H1 (cell line): Measurements from ENCODE around the gene COA3. TPM values are rescaled to one million over a fixed set of nuclear protein-coding genes. Genes with fewer than 3 reads are reported as not detected.
A peak's percentile ranks its signal among the peaks of the same experiment; 100 is the strongest.

ENCODE experiments used
- CTCF ChIA-PET: fragments of 300-600 bp; sonication (Branson Sonifier 250); formaldehyde crosslinking; loops from one replicate; lab custom pipeline; 2021; ENCODE audit not compliant: partially characterized antibody; lab: Charles Lee
- POLR2A ChIA-PET: fragments of 300-600 bp; sonication (Branson Sonifier 250); formaldehyde crosslinking; loops from one replicate; lab custom pipeline; 2021; ENCODE audit warnings: inconsistent platforms; ENCODE audit not compliant: partially characterized antibody; lab: Charles Lee
- DNase-seq, 2 experiments: peaks; one replicate each; pipeline versions ENCODE4 v3.0.0 to v3.0.0-alpha.2; 2010 to 2022; ENCODE audit warnings: low spot score in 2 of 2, low read depth in 1 of 2, mixed read lengths in 1 of 2
- FAIRE-seq: peaks from 2 replicates; lab custom pipeline; 2011; peaks lifted over from hg19 to GRCh38; lab: Jason Lieb, UNC
- H2AFZ ChIP-seq: 2 replicates; pipeline ENCODE4 v1.8.1; 2012; ENCODE audit warnings: low read length, inconsistent platforms
- H2AK5ac ChIP-seq: 2 replicates; pipeline ENCODE4 v1.6.1; 2013; ENCODE audit warnings: low read depth, low read length
- H2BK120ac ChIP-seq: replicated peaks from 2 replicates; pipeline ENCODE3; 2013; ENCODE audit warnings: low read depth, low read length, inconsistent platforms
- H2BK12ac ChIP-seq: 2 replicates; pipeline ENCODE4 v1.6.1; 2013; ENCODE audit warnings: low read depth, low read length
- H2BK15ac ChIP-seq: 2 replicates; pipeline ENCODE4 v1.6.1; 2013; ENCODE audit warnings: low read length
- H2BK20ac ChIP-seq: 2 replicates; pipeline ENCODE4 v1.6.1; 2013; ENCODE audit warnings: low read length
- H2BK5ac ChIP-seq: 2 replicates; pipeline ENCODE4 v1.6.1; 2013; ENCODE audit warnings: low read depth, low read length
- H3K14ac ChIP-seq: 2 replicates; pipeline ENCODE4 v1.6.1; 2013; ENCODE audit warnings: inconsistent platforms; ENCODE audit not compliant: insufficient read length
- H3K18ac ChIP-seq: 2 replicates; pipeline ENCODE4 v1.6.1; 2013; ENCODE audit warnings: low read length; ENCODE audit errors: extremely low read depth
- H3K23ac ChIP-seq: 2 replicates; pipeline ENCODE4 v1.6.1; 2013; ENCODE audit warnings: inconsistent platforms; ENCODE audit not compliant: insufficient read length
- H3K23me2 ChIP-seq: 2 replicates; pipeline ENCODE4 v1.6.1; 2013; ENCODE audit warnings: low read depth, low read length
- H3K27ac ChIP-seq: 2 replicates; pipeline ENCODE4 v1.6.1; 2011; ENCODE audit warnings: low read depth, low read length, inconsistent platforms
- H3K27me3 ChIP-seq, 4 experiments: replicated peaks in 1 of 4; 1 replicate in 1 of 4; 2 replicates in 3 of 4; pipeline versions ENCODE4 v1.6.1 to v1.8.1; 2011 to 2013; ENCODE audit warnings: low read length in 3 of 4, mild to moderate bottlenecking in 3 of 4, inconsistent platforms in 2 of 4, mixed read lengths in 2 of 4, moderate library complexity in 1 of 4; ENCODE audit not compliant: control insufficient read depth in 3 of 4, insufficient read depth in 3 of 4; ENCODE audit errors: extremely low read depth in 1 of 4
- H3K36me3 ChIP-seq, 4 experiments: 2 replicates each; pipeline versions ENCODE4 v1.6.1 to v1.8.1; 2011 to 2013; ENCODE audit warnings: mild to moderate bottlenecking in 4 of 4, low read length in 3 of 4, moderate library complexity in 2 of 4, control low read depth in 1 of 4, inconsistent platforms in 1 of 4; ENCODE audit not compliant: insufficient read depth in 4 of 4, control insufficient read depth in 2 of 4
- H3K4ac ChIP-seq: replicated peaks from 2 replicates; pipeline ENCODE3; 2013; ENCODE audit warnings: low read length, low read depth, mixed read lengths, inconsistent platforms; ENCODE audit not compliant: insufficient read length
- H3K4me1 ChIP-seq, 4 experiments: replicated peaks in 1 of 4; 1 replicate in 1 of 4; 2 replicates in 3 of 4; pipeline versions ENCODE4 v1.6.1 to v1.8.1; 2011 to 2013; ENCODE audit warnings: low read length in 3 of 4, inconsistent platforms in 2 of 4, mixed read lengths in 1 of 4; ENCODE audit not compliant: insufficient read depth in 4 of 4, control insufficient read depth in 3 of 4
- H3K4me2 ChIP-seq, 2 experiments: 2 replicates each; pipeline versions ENCODE4 v1.6.1 to v1.8.1; 2011 to 2013; ENCODE audit warnings: low read depth in 2 of 2, low read length in 2 of 2, control low read depth in 1 of 2, inconsistent platforms in 1 of 2, mild to moderate bottlenecking in 1 of 2; ENCODE audit not compliant: insufficient read depth in 1 of 2
- H3K4me3 ChIP-seq, 4 experiments: fragments of 200-600, 300-600 bp in 1 of 4; sonication (generic), shearing (Covaris generic), sonication (Bioruptor Twin) in 1 of 4; 2 replicates each; pipeline versions ENCODE4 v1.5.1 to v1.8.1; 2011 to 2016; ENCODE audit warnings: low read length in 4 of 4, low read depth in 3 of 4, control low read depth in 2 of 4, inconsistent platforms in 2 of 4, mild to moderate bottlenecking in 2 of 4, mixed read lengths in 1 of 4, moderate library complexity in 1 of 4; ENCODE audit not compliant: insufficient read depth in 2 of 4; ENCODE audit errors: extremely low read depth in 1 of 4
- H3K56ac ChIP-seq: replicated peaks from 2 replicates; pipeline ENCODE3; 2013; ENCODE audit warnings: low read depth, mild to moderate bottlenecking, mixed read lengths, low read length, inconsistent platforms; ENCODE audit not compliant: insufficient read length
- H3K79me1 ChIP-seq: 2 replicates; pipeline ENCODE4 v1.6.1; 2013; ENCODE audit warnings: low read depth, low read length, control low read depth
- H3K79me2 ChIP-seq, 2 experiments: 2 replicates each; pipeline versions ENCODE4 v1.6.1 to v1.8.1; 2012 to 2013; ENCODE audit warnings: low read length in 2 of 2, mild to moderate bottlenecking in 2 of 2, inconsistent platforms in 1 of 2; ENCODE audit not compliant: insufficient read depth in 2 of 2, control insufficient read depth in 1 of 2
- H3K9ac ChIP-seq, 4 experiments: replicated peaks in 1 of 4; 1 replicate in 1 of 4; 2 replicates in 3 of 4; pipeline versions ENCODE4 v1.6.1 to v1.8.1; 2011 to 2013; ENCODE audit warnings: low read depth in 3 of 4, low read length in 3 of 4, control low read depth in 2 of 4, mild to moderate bottlenecking in 2 of 4, moderate library complexity in 2 of 4, inconsistent platforms in 1 of 4; ENCODE audit errors: extremely low read depth in 1 of 4
- H3K9me3 ChIP-seq, 2 experiments: 2 replicates each; pipeline versions ENCODE4 v1.6.1 to v1.8.1; 2012 to 2013; ENCODE audit warnings: mild to moderate bottlenecking in 2 of 2, moderate library complexity in 2 of 2, control low read depth in 1 of 2, inconsistent platforms in 1 of 2, low read depth in 1 of 2, low read length in 1 of 2, mixed read lengths in 1 of 2; ENCODE audit not compliant: insufficient read depth in 2 of 2
- H4K20me1 ChIP-seq, 2 experiments: replicated peaks in 1 of 2; 2 replicates each; pipeline versions ENCODE3 to v1.8.1; 2011 to 2013; ENCODE audit warnings: inconsistent platforms in 2 of 2, low read length in 2 of 2, mild to moderate bottlenecking in 1 of 2; ENCODE audit not compliant: insufficient read depth in 2 of 2, control insufficient read depth in 1 of 2
- H4K5ac ChIP-seq: 2 replicates; pipeline ENCODE4 v1.6.1; 2013; ENCODE audit warnings: low read length, low read depth, mixed read lengths, inconsistent platforms; ENCODE audit not compliant: insufficient read length
- H4K8ac ChIP-seq: 2 replicates; pipeline ENCODE4 v1.8.0; 2013; ENCODE audit warnings: mild to moderate bottlenecking, moderate library complexity, low read length, inconsistent platforms; ENCODE audit not compliant: insufficient read depth; ENCODE audit errors: extremely low read depth
- H4K91ac ChIP-seq: replicated peaks from 2 replicates; pipeline ENCODE3; 2013; ENCODE audit warnings: low read length, mixed read lengths, inconsistent platforms; ENCODE audit not compliant: insufficient read length
- EZH2 ChIP-seq: fragments of 200-600 bp; sonication (generic); IDR thresholded peaks from 2 replicates; pipeline ENCODE4 v1.7.1; 2012; ENCODE audit warnings: low read depth, mild to moderate bottlenecking, moderate library complexity, low read length, inconsistent platforms; ENCODE audit not compliant: severe bottlenecking
- GTF2F1 ChIP-seq: IDR thresholded peaks from 2 replicates; pipeline ENCODE4 v1.6.1; 2012; ENCODE audit warnings: low read depth, low read length, improper control_type of control experiment, borderline replicate concordance
- JUND ChIP-seq: IDR thresholded peaks from 2 replicates; pipeline ENCODE4 v1.6.1; 2011; ENCODE audit warnings: mild to moderate bottlenecking, improper control_type of control experiment, low read length
- KDM4A ChIP-seq: IDR thresholded peaks from one replicate; pipeline ENCODE4 v1.7.1; 2012; ENCODE audit warnings: low read depth, mild to moderate bottlenecking, moderate library complexity, low read length, inconsistent platforms; ENCODE audit not compliant: severe bottlenecking
- KDM5A ChIP-seq: fragments of 200-600 bp; IDR thresholded peaks from 2 replicates; pipeline ENCODE4 v1.7.1; 2012; ENCODE audit warnings: mild to moderate bottlenecking, low read length, inconsistent platforms, mixed read lengths
- RBBP5 ChIP-seq: IDR thresholded peaks from 2 replicates; pipeline ENCODE4 v1.7.1; 2012; ENCODE audit warnings: low read depth, mild to moderate bottlenecking, inconsistent platforms, low read length, moderate library complexity, borderline replicate concordance
- RNF2 ChIP-seq: fragments of 200-900, 300-1000 bp; sonication (generic); IDR thresholded peaks from 2 replicates; pipeline ENCODE4 v1.7.1; 2016; ENCODE audit warnings: borderline replicate concordance, low read depth, mild to moderate bottlenecking, antibody characterized with exemption, low read length; ENCODE audit not compliant: poor library complexity, severe bottlenecking; ENCODE audit errors: missing control alignments
- USF2 ChIP-seq: IDR thresholded peaks from 2 replicates; pipeline ENCODE4 v1.6.1; 2011; ENCODE audit warnings: low read length, improper control_type of control experiment
- WGBS, 2 experiments: shearing (Covaris generic) in 1 of 2; methylation state at CpG; one replicate each; pipeline versions ENCODE4 v1.1.6 to v1.1.7; 2013 to 2015; ENCODE audit warnings: low lambda C conversion rate in 2 of 2, mixed read lengths in 2 of 2, inconsistent platforms in 1 of 2, low coverage in 1 of 2, missing lambda C conversion rate in 1 of 2; ENCODE audit not compliant: insufficient replicate concordance in 2 of 2, insufficient coverage in 1 of 2, insufficient read length in 1 of 2; ENCODE audit errors: extremely low coverage in 1 of 2, missing lambda C conversion rate in 1 of 2; 5-methylcytosine and 5-hydroxymethylcytosine counted together
- polyA plus RNA-seq, 7 experiments: library from polyadenylated mRNA; depleted of rRNA in 3 of 7; stranded (reverse) in 5 of 7; unstranded in 2 of 7; fragments of >200 nt in 5 of 7; fragments of 200-250 nt in 2 of 7; gene quantifications; 1 replicate in 5 of 7; 2 replicates in 1 of 7; 4 replicates in 1 of 7; pipeline versions ENCODE4 v1.2.1 to v1.2.3, GENCODE V29; 2011 to 2013; ENCODE audit warnings: missing spikeins in 2 of 7, mixed read lengths in 2 of 7
- total RNA-seq: library from RNA; stranded (reverse); fragmentation: NEBNext Ultra II Directional; extraction: Animal tissue kit (Norgen Biotek cat#: 25700); gene quantifications from 2 replicates; pipeline ENCODE4 v1.2.1, GENCODE V29; 2021

The COA3 gene
- total and polyA plus RNA-seq, 2 of the 8 experiments (the other 6 are each of a cell fraction or from before 2014, with no cell fraction given): 68.4 to 143 TPM

GRCh38 chr17:42760652-42761581 lies 37.6 kb downstream of the COA3 start, which contains the start of gene RAMP2:
Gene RAMP2, plus strand, starts transcription at chr17:42761227. Its CDS starts 35 bp downstream, at chr17:42761262.
- peak within 1 kb of the TSS; percentile 90 for H2AFZ ChIP-seq
- peaks cover 12% of the 10 kb centered on the region; the same call in 1 of the 2 replicates for H3K23me2 ChIP-seq
- H3K79me2 ChIP-seq: no peaks in the 10 kb centered on the region
- H3K36me3 ChIP-seq: no peaks in the 10 kb centered on the region
- no peak within 1 kb of the TSS for H3K23ac ChIP-seq
- H3K14ac ChIP-seq: no peak within 1 kb of the TSS
- peak within 1 kb of the TSS; percentile 48; the same call in 1 of the 2 replicates for H2BK20ac ChIP-seq
- H3K27ac ChIP-seq: no peak within 1 kb of the TSS
- POLR2A ChIA-PET: interaction anchor here (0.7 to 4.3 kb wide), 15 partner anchors 9 to 183 kb away, joined by 3 to 46 read pairs (median 4); partner anchors contain the start of genes BECN1, PSMC3IP, PSME3 and RETREG3
- CTCF ChIA-PET: interaction anchor here (0.5 to 5.9 kb wide), 15 partner anchors 10 to 266 kb away, joined by 3 to 81 read pairs (median 4); partner anchors contain the start of genes BECN1, CNTD1, COA3 and PSMC3IP
- no peak within 1 kb of the TSS; the same call in 1 of the 2 replicates for H2BK5ac ChIP-seq
- H4K20me1 ChIP-seq: no peaks in the 10 kb centered on the region
- DNase-seq (peak in 1 of 2 experiments; percentile 79), FAIRE-seq (no peak)
- H3K4me3 ChIP-seq: peak within 1 kb of the TSS; percentile 42 to 86 (median 60)
- H3K79me1 ChIP-seq: no peaks in the 10 kb centered on the region
- H2BK15ac ChIP-seq: no peak within 1 kb of the TSS; the same call in 1 of the 2 replicates
- peak within 1 kb of the TSS; percentile 79 to 83 for H3K4me2 ChIP-seq
- H3K18ac ChIP-seq: peak within 1 kb of the TSS; percentile 82
- H4K91ac ChIP-seq: no peak within 1 kb of the TSS
- H3K56ac ChIP-seq: no peak within 1 kb of the TSS
- peak within 1 kb of the TSS in 3 of 4 experiments; percentile 14 to 59 (median 25); a peak in 1 of 7 replicates for H3K9ac ChIP-seq
- no peak within 1 kb of the TSS for H2BK120ac ChIP-seq
- H4K8ac ChIP-seq: peak within 1 kb of the TSS; percentile 73
- H3K4ac ChIP-seq: no peak within 1 kb of the TSS
- H3K4me1 ChIP-seq: peaks cover 5 to 17% (median 9%) of the 10 kb centered on the region in 4 experiments
- H3K9me3 ChIP-seq: no peaks in the 10 kb centered on the region
- 0 out of 2 replicates have a peak within 1 kb of the TSS, but pooled peaks have one; percentile 33 for H2BK12ac ChIP-seq
- WGBS, 2 experiments: 5% methylated on average over 36 of the region's 92 CpGs; no CpG with 5 or more reads in 1 of the 2 experiments
- no peak within 1 kb of the TSS for H4K5ac ChIP-seq
- H2AK5ac ChIP-seq: no peak within 1 kb of the TSS
- H3K27me3 ChIP-seq: peaks cover 12 to 28% (median 24%) of the 10 kb centered on the region in 4 experiments
- TF ChIP-seq GTF2F1 (no peak), JUND (no peak), KDM5A (no peak), USF2 (0 out of 2 replicates have a peak, but pooled peaks have one; percentile 27), RNF2 (no peak), EZH2 (peak; percentile 18), RBBP5 (peak; percentile 2; the same call in 1 of the 2 replicates), KDM4A (peak; percentile 98)
